Stimulated activated CD4-positive, alpha-beta T cell treated with anti-CD3 and anti-CD28 coated beads, Interleukin-4, amount 100 ng/mL, for 4 hours (primary cell): ENCODE measurements around the gene LRRC8D.

Source experiments
- DNase-seq, 2 experiments: peaks; one replicate each; pipeline ENCODE4 v3.0.0-alpha.2; 2020

Gene LRRC8D

DNA sequence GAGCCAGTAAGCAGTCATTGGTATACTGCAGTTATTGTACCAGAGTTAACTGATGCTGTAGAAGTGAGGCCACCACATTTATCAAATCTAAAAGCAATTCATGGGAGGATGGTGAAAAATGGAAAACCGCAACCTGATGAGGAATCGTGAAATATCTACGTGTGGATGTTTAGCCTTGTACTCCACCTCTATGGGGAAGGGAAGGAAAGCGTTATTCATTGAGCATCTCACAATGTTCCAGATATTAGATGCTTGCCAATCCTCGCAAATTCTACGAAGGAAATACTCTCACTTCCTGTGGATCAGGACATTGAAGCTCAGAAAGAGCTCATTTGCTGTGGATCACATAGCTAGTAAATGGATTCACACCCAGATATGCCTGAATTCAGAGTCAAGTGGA, 77.3 kb downstream of the LRRC8D start:
- no peak for DNase-seq

DNA sequence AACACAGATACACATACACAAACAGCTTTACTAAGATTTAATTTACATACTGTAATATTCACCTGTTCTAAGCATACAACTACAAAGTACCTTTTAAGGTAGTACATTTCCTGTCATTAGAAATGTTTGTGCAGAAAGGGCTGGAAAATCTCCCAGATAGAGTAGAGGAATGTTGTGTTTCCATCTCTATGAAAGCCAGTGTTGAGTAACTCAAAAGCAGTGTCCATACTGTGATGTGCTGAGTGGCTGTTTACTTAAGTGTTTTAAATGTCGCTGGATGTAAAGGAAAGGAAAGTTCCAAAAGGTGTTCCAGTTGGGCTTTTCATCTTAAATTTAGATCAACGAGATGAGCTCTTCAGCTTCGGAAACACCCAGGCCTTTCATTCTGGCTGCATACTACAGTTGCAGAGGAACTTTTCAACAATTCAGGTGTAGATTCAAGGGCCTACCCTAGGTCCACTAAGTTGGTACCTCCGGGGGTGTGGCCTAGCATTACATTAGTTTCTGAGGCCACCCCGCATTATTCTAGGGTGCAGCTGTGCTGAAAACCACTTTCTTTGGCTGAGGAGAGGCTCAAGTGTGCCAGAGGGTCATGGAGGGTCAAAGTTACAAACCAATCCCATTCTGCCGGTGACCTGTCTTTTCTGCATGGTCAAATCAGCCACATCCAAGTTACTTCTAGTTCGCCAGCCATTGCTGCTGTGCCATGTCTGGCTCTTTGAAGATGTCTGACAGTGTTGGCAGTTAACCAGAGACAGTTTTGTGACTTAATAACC, 78.1 kb downstream of the LRRC8D start:
- no peak for DNase-seq

- no peak for DNase-seq
Measured at GRCh38 chr1:89900323-89900722, 79.5 kb downstream of the LRRC8D start.

- no peak for DNase-seq
Measured at GRCh38 chr1:89900791-89901708, 80.2 kb downstream of the LRRC8D start.

GRCh38 chr1:89901957-89902669, 81.3 kb downstream of the LRRC8D start:
- no peak for DNase-seq

- DNase-seq: no peak
Measured at GRCh38 chr1:89903550-89903949, 82.7 kb downstream of the LRRC8D start.

DNA sequence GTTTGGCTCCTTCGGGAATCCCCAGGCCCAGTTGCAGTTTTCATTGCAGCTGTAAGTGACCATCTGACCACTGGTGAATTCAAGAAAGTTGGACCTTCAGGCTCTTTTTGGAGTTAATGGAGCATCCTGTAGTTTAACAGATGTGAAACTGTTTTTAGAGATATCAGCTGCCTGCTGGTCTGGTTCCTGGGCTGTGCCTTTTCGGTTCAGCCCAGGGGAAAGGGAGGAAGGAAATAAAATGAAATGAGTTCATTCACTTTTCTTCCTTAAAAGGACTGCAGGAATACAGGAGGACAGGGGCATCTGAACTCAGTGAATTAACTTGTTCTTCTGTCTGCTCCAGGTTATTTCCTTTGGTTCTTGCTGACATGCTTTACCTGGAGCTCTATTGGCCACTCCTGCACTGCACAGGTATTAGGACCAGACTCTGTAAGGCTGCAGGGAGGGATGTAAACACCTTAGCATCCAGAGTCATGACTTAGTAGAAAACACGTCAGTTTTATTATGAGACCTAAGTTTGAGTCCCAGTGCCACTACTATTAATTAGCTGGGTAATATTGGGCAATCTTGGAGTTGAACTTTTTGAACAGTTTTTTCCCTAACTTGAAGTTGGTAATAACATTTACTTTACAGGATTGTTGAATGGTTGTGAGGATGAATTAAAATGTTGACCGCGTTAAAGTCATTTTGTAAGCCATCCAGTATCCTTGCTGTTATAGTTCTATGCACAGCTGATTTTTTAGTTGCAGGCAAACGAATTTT, 83.6 kb downstream of the LRRC8D start:
- no peak for DNase-seq

DNA sequence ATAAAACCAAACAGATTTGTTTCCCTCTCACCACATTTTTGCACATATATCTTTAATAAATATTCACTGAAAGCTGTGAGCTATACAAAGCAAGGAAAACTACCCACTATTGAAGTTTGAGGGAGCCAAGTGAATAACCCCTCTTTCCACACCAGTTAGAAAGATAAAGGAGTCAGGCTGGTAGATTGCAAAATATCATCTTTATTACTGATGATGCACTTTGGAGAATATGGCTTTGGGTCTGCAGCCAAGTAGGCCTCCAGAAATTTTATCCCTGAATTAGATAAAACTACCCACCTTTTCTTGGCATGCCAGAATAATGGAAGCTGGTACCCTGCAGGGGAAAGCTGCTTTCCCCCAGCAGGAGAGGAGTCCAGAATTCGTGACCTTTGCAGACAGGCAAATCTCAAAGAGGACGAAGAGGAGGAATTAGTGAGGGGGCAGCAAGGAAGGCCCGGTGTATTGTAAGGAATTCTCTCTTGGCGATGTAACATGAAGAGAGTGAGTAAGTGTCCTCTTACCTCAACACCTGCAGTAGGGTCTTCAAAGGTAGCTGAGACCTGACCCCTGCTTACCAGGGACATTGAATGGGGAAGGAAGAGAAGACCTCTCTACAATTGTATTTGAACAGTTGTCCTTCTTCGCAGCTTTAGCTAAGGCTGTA, 84.7 kb downstream of the LRRC8D start:
- DNase-seq: no peak

DNA sequence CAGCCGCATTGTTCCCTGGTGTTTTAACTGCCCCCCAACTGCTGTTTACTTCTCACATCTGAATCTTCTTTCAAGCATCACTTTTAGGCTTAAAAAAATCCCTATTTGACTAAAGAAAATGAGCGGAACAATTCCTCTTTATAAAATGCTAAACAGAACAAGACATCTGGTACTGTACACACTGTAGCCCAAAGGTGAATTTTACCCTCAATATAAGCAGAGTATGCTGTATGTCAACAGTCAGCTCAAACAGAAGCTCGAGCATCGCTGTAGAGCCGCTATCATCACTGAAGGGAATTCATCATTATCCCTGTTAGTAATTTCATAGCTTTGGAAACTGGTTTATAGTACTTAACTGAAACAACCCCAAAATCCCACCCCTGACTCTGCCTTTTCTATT, 85.3 kb downstream of the LRRC8D start:
- DNase-seq: no peak

DNA sequence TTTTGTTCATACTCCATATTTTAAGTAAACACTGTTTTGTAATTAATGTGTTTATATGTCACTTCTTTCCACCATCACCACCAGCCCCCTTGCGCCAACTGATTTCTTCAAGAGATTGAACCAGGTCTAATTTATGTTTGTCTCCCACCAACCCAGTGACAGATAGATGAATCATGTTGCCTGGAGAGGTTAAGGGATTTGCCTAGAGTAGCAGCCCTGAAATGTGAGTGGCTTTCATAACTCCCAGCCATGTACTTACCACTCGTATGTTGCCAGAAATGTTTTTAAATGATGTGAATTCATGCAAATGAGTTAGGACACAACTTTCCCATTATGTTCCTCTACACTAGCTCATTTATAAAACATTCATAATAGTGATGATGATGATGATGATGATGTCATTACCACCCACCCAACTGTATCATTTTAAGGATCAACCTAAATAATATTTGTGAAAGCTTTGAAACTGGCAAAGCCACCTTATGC, 86.9 kb downstream of the LRRC8D start:
- DNase-seq: no peak

DNA sequence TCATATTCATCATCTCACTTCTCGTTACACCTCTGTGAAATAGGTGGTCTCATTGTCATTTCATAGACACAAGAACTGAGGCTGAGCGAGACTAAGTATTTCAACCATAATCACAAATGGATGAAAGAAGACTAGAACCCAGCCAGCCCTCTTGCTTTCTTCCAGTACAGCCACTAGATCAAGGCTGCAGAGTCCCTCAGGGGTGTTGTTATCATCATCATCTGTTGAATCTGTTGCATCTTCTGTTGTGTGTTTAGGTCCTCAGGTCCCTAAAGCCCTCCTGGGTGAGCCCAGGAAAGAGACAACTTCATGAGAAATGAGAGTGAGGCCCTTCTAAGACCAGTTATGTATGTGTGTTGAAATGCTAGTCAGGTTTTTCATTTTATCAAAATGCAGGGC, 87.4 kb downstream of the LRRC8D start:
- no peak for DNase-seq

DNA sequence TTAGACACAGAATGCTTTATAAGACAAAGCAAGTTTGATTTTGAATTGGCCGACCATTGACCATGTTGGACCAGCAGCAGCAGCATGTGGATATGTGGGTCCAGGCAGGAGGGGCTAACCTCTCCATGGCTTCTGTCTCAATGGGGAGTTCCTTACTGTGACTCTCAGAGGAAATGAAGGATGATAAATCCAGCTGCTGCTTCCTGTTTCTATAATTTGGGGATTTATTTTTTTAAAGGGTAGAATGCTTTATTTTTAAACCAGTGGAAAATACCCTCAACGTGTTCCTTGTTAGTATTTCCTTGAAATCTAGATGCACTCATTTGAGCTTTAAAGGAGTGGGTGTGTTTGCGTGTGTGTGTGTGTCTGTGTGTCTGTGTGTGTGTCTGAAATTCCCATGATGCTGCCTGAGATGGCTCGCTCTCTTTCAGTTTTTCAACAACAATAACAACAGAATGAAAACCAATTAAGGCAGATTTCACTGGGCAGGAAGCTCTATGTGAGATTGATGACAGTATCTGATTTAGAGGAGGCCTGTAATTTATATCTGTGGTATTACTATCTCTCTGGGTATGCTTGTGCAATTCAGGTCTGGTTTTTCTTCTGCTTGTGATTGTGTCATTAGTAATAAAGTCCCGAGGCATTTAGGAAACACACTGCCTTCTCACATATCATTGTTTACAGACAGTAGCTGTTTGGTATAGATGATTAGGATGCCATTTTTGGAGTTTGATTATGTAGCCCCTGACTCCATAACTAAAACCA, 88.0 kb downstream of the LRRC8D start:
- DNase-seq: no peak

GRCh38 chr1:89910268-89910667, 89.4 kb downstream of the LRRC8D start:
- DNase-seq: no peak

- no peak for DNase-seq
Measured at GRCh38 chr1:89910780-89911179, 89.9 kb downstream of the LRRC8D start.

- no peak for DNase-seq
Measured at GRCh38 chr1:89911191-89911991, 90.6 kb downstream of the LRRC8D start.

GRCh38 chr1:89912073-89912472, 91.2 kb downstream of the LRRC8D start:
- no peak for DNase-seq

DNA sequence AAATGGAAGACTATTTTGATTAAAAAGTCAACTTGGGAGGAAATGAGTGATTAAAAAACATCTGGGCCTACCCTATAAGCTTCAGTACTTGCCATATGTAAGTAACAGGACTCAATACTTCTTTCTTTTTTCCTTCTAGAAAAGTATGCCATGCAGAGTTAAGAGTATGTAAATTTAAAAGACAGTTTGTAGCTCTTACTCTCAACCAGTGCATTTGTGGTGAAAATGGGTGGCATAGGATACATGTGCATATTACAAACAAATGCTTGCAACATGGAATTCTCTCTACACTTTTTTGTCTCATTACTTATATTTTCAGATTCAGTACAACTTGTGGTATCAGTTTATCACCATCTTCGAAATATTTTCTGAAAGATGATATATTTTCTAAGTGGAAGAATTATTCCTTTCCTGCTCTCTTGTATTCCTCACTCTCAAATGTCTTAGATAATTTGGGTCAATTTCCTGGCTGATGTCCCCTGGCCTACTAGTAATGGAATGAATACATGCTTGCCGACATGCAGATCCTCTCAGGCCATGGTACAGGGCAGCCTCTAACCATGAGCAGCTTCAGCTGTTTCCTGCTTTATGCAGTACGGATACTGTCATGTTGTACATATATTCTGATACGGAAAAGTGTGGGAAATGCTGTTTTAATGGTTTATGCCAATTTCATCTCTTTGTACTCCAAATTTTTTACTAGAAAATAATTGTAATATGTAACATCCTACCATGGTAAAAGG, 92.7 kb downstream of the LRRC8D start:
- no peak for DNase-seq

- no peak for DNase-seq
Measured at GRCh38 chr1:89917353-89917752, 96.5 kb downstream of the LRRC8D start.

DNA sequence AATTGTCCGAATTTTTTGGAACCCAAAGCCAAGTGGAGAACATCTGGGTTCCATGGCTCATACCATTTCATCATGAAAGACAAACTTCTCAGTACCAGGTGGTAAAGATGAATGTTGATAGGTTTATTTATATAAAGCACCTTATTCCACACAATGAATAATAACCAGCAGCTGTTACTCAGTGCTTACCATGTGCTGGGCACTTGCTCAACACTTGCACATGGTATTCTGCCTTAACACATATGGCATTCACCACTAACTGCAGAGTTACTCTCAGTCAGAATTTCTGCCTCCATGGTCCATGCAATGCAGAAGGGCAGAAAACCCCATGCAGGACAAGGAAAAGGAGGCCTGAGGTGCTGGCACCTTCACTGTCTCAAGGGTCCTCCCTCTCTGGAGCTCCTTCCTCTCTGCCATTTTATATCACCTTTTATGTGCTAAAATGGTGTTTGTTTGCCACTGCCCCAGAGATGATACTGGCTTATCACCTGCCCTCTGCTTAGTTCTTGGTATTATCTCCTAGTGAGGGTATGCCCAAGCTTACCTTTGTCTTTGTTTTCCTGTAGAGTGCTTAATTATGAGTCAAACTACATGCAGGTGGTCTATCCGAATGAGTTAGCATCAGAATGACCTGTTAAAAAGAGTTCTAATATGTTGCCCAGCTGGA, 97.4 kb downstream of the LRRC8D start:
- DNase-seq: no peak
